NB4 (cell line): ENCODE measurements around the gene SST.

Experiments used
- CTCF ChIP-seq: IDR thresholded peaks from one replicate; pipeline ENCODE4 v1.5.1; 2012; ENCODE audit warnings: low read depth, low read length
- POLR2A ChIP-seq: IDR thresholded peaks from 2 replicates; pipeline ENCODE4 v1.6.1; 2011; ENCODE audit warnings: mild to moderate bottlenecking; ENCODE audit not compliant: insufficient read length; ENCODE audit errors: extremely low read depth

- TF ChIP-seq CTCF (peak; percentile 75), POLR2A (no peak)
Observed at GRCh38 chr3:187679638-187680396, 9.6 kb upstream of the SST start.
